Nephron progenitor cell (in vitro differentiated cells): Measurements from ENCODE around the gene GAPVD1.

Source experiments
- DNase-seq: peaks from one replicate; pipeline ENCODE4 v3.0.0; 2021
- H3K27ac Mint-ChIP-seq: 2 replicates; pipeline ENCODE4 v1.8.0; 2021; ENCODE audit warnings: mild to moderate bottlenecking, moderate library complexity, mixed read lengths
- H3K27me3 Mint-ChIP-seq: 2 replicates; pipeline ENCODE4 v1.8.0; 2021; ENCODE audit warnings: mild to moderate bottlenecking, low read depth, mixed read lengths; ENCODE audit not compliant: poor library complexity
- H3K36me3 Mint-ChIP-seq: 2 replicates; pipeline ENCODE4 v1.8.0; 2021; ENCODE audit warnings: low read depth, mixed read lengths
- H3K4me1 Mint-ChIP-seq: 2 replicates; pipeline ENCODE4 v1.8.0; 2021; ENCODE audit warnings: mixed read lengths
- H3K4me3 Mint-ChIP-seq: 2 replicates; pipeline ENCODE4 v1.8.0; 2021; ENCODE audit warnings: mild to moderate bottlenecking, moderate library complexity, mixed read lengths
- H3K9me3 Mint-ChIP-seq: 2 replicates; pipeline ENCODE4 v1.8.0; 2021; ENCODE audit warnings: mild to moderate bottlenecking, moderate library complexity, mixed read lengths
- CTCF ChIP-seq: fragments of 200-600 bp; sonication (generic); IDR thresholded peaks from 2 replicates; pipeline ENCODE4 v1.5.0; 2021; ENCODE audit warnings: antibody characterized with exemption

Gene GAPVD1

GRCh38 chr9:125240649-125240999 lies 21.0 kb upstream of the GAPVD1 start:
- Mint-ChIP-seq H3K9me3 (no peaks in the 10 kb centered on the region), H3K4me3 (peak overlapping the region; percentile 94), H3K4me1 (peaks cover 48% of the 10 kb centered on the region), H3K27ac (peak overlapping the region; percentile 99), H3K36me3 (peaks cover 52% of the 10 kb centered on the region), H3K27me3 (peaks cover 6% of the 10 kb centered on the region)
- no peak for TF ChIP-seq CTCF
- no peak for DNase-seq

GRCh38 chr9:125241000-125241862 lies 20.4 kb upstream of the GAPVD1 start, which contains the start of gene HSPA5:
HSPA5 (minus strand) TSS chr9:125241343; CDS start chr9:125241126, 217 bp downstream.
- Mint-ChIP-seq H3K27me3 (peaks cover 6% of the 10 kb centered on the region), H3K36me3 (peaks cover 46% of the 10 kb centered on the region), H3K9me3 (no peaks in the 10 kb centered on the region), H3K4me1 (peaks cover 42% of the 10 kb centered on the region), H3K27ac (peak within 1 kb of the TSS; percentile 99), H3K4me3 (peak within 1 kb of the TSS; percentile 94)
- TF ChIP-seq CTCF, result no peak
- peak; percentile 99 for DNase-seq

- Mint-ChIP-seq H3K9me3 (no peaks in the 10 kb centered on the region), H3K4me3 (peak overlapping the region; percentile 94), H3K36me3 (peaks cover 38% of the 10 kb centered on the region), H3K27me3 (peaks cover 6% of the 10 kb centered on the region), H3K4me1 (peaks cover 34% of the 10 kb centered on the region), H3K27ac (peak overlapping the region; percentile 99)
- DNase-seq, result no peak
- no peak for TF ChIP-seq CTCF
Measured at GRCh38 chr9:125241863-125242739, 19.5 kb upstream of the GAPVD1 start.

- Mint-ChIP-seq H3K9me3 (no peaks in the 10 kb centered on the region), H3K4me1 (peaks cover 16% of the 10 kb centered on the region), H3K27me3 (peaks cover 6% of the 10 kb centered on the region), H3K36me3 (peaks cover 20% of the 10 kb centered on the region), H3K27ac (peak overlapping the region; percentile 66), H3K4me3 (peak overlapping the region; percentile 62)
- DNase-seq, result no peak
- no peak for TF ChIP-seq CTCF
Measured at GRCh38 chr9:125243792-125244260, 17.8 kb upstream of the GAPVD1 start.

GRCh38 chr9:125246261-125246667 lies 15.4 kb upstream of the GAPVD1 start:
- no peaks in the 10 kb centered on the region for H3K36me3 Mint-ChIP-seq
- H3K4me1 Mint-ChIP-seq, result peaks cover 6% of the 10 kb centered on the region
- no peak overlapping the region for H3K27ac Mint-ChIP-seq
- TF ChIP-seq CTCF, result no peak
- H3K9me3 Mint-ChIP-seq, result no peaks in the 10 kb centered on the region
- no peak for DNase-seq
- peaks cover 2% of the 10 kb centered on the region for H3K27me3 Mint-ChIP-seq
- no peak overlapping the region for H3K4me3 Mint-ChIP-seq
